NCI-H446 (cell line): ENCODE results near the gene IPMK.
"Not testable (repeated sequence)": the region's sequence is repeated elsewhere in the genome, so short reads cannot be mapped to it uniquely, and the experiment has no call there.

Source experiments
- DNase-seq, 2 experiments: peaks; one replicate each; lab custom pipeline; 2025; lab: John Stamatoyannopoulos, UW

The IPMK gene

GRCh38 chr10:58220769-58221451 lies 46.8 kb downstream of the IPMK start:
- no peak for DNase-seq

- no peak for DNase-seq
Measured at GRCh38 chr10:58219875-58220274, 47.8 kb downstream of the IPMK start.

GRCh38 chr10:58217612-58218011 lies 50.1 kb downstream of the IPMK start:
- no peak for DNase-seq

GRCh38 chr10:58212622-58213021 lies 55.1 kb downstream of the IPMK start:
- no peak for DNase-seq

- DNase-seq: no peak
Measured at GRCh38 chr10:58210160-58210559, 57.5 kb downstream of the IPMK start.

- no peak for DNase-seq
Measured at GRCh38 chr10:58209669-58210068, 58.0 kb downstream of the IPMK start.

- DNase-seq: no peak
Measured at GRCh38 chr10:58206251-58206650, 61.4 kb downstream of the IPMK start.

- no peak for DNase-seq
Measured at GRCh38 chr10:58201704-58202103, 66.0 kb downstream of the IPMK start.

GRCh38 chr10:58189269-58189668 lies 78.4 kb downstream of the IPMK start:
- DNase-seq: no peak

GRCh38 chr10:58184120-58184670 lies 83.5 kb downstream of the IPMK start:
- DNase-seq: no peak

- DNase-seq: no peak
Measured at GRCh38 chr10:58180666-58181065, 87.0 kb downstream of the IPMK start.

- DNase-seq: no peak
Measured at GRCh38 chr10:58179238-58179637, 88.5 kb downstream of the IPMK start.

GRCh38 chr10:58178811-58179210 lies 88.9 kb downstream of the IPMK start:
- DNase-seq: no peak

- DNase-seq: peak in 1 of 2 experiments; percentile 27
Measured at GRCh38 chr10:58177362-58177947, 90.2 kb downstream of the IPMK start.

- no peak for DNase-seq
Measured at GRCh38 chr10:58175990-58176900, 91.4 kb downstream of the IPMK start.

- no peak for DNase-seq
Measured at GRCh38 chr10:58174831-58175230, 92.9 kb downstream of the IPMK start.

GRCh38 chr10:58173391-58173790 lies 94.3 kb downstream of the IPMK start:
- no peak for DNase-seq

GRCh38 chr10:58171146-58171545 lies 96.5 kb downstream of the IPMK start:
- DNase-seq: no peak

GRCh38 chr10:58164517-58164916 lies 103.2 kb downstream of the IPMK start:
- DNase-seq: no peak

- no peak for DNase-seq
Measured at GRCh38 chr10:58158806-58159205, 108.9 kb downstream of the IPMK start.

GRCh38 chr10:58157076-58157766 lies 110.5 kb downstream of the IPMK start:
- no peak for DNase-seq

GRCh38 chr10:58155941-58156340 lies 111.8 kb downstream of the IPMK start:
- not testable (repeated sequence) for DNase-seq
